Measurements from ENCODE around the gene LYRM4. TPM values are rescaled to one million over a fixed set of nuclear protein-coding genes. Genes with fewer than 3 reads are reported as not detected.

Gene LYRM4
- total and polyA plus RNA-seq, 2 experiments from 2014 or later = 51.0 to 62.0 TPM

DNA sequence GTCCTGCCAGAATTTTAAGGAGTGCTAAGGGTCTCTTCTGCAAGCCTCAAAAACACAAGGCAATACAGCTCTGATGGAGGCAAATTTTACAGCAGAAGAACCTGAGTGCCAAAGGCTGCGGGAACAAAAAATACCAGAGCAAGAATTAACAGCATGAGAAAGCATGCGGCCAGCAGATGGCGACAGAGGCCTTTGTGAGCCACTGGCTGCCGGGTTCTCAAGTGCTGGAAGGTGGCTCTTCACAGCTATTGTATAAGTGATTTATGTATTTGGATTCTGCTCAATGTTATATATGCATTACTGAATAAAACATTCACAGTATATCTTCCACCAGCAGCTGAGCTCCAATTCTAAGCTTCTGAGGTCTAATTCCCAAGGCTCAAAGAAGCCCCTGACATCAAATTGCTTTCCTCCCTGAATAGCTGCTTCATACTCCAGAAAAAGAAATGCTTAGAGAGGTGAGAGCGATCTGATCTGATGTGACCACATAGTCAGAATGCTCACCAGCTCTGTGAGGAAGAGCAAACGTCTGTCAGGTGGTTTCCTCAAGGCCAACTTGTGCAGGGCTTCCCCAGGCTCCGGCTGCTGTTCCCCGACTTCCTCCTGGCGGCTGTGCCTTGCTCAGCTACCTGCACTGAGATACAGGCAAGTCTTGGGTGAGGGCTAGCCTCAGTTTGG lies 117.0 kb downstream of the LYRM4 start:
- H3K36me3 ChIP-seq (ENCODE audit: insufficient read depth) = no peaks in the 10 kb centered on the region
- TF ChIP-seq EZH2 (IDR thresholded peaks at IDR 0.05; ENCODE audit: low read depth, unreplicated experiment) = no peak
- TF ChIP-seq, protein P1, sequence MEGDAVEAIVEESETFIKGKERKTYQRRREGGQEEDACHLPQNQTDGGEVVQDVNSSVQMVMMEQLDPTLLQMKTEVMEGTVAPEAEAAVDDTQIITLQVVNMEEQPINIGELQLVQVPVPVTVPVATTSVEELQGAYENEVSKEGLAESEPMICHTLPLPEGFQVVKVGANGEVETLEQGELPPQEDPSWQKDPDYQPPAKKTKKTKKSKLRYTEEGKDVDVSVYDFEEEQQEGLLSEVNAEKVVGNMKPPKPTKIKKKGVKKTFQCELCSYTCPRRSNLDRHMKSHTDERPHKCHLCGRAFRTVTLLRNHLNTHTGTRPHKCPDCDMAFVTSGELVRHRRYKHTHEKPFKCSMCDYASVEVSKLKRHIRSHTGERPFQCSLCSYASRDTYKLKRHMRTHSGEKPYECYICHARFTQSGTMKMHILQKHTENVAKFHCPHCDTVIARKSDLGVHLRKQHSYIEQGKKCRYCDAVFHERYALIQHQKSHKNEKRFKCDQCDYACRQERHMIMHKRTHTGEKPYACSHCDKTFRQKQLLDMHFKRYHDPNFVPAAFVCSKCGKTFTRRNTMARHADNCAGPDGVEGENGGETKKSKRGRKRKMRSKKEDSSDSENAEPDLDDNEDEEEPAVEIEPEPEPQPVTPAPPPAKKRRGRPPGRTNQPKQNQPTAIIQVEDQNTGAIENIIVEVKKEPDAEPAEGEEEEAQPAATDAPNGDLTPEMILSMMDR (conservative IDR thresholded peaks at IDR 0.05; ENCODE audit: low read depth in 2 of 2) = peak; percentile 93 to 94
- H3K27ac Mint-ChIP-seq = no peak overlapping the region; the same call in 1 of the 2 replicates
- peaks cover 7% of the 10 kb centered on the region for H3K4me1 ChIP-seq (ENCODE audit: insufficient read depth)
- H3K9me3 Mint-ChIP-seq = no peaks in the 10 kb centered on the region; the same call in 2 of the 3 replicates
- H3K9me2 ChIP-seq (ENCODE audit: insufficient read depth) = no peaks in the 10 kb centered on the region
- no peaks in the 10 kb centered on the region; the same call in 1 of the 2 replicates for H3K79me2 ChIP-seq (replicated peaks; ENCODE audit: insufficient read depth)
- DNase-seq (ENCODE audit: low spot score) (peak; percentile 93), ATAC-seq (peak; percentile 71)
- peak overlapping the region; percentile 61; the same call in 1 of the 2 replicates for H3K27ac ChIP-seq (ENCODE audit: low read depth)
- peaks cover 10% of the 10 kb centered on the region; the same call in 1 of the 2 replicates for H4K20me1 ChIP-seq (replicated peaks; ENCODE audit: insufficient read depth)
- H3K27me3 ChIP-seq (ENCODE audit: insufficient read depth) = no peaks in the 10 kb centered on the region
- H3K27me3 Mint-ChIP-seq (ENCODE audit: insufficient read depth, low read depth, poor library complexity) = peaks cover 3% of the 10 kb centered on the region
- no peak overlapping the region for H3K4me2 ChIP-seq
- H3F3A ChIP-seq (replicated peaks; ENCODE audit: low read depth) = no peaks in the 10 kb centered on the region
- peaks cover 7% of the 10 kb centered on the region for H3K4me1 Mint-ChIP-seq
- H2AFZ ChIP-seq = no peak overlapping the region
- no peak overlapping the region for H3K4me3 ChIP-seq
- H3K4me3 Mint-ChIP-seq = no peak overlapping the region
- no peaks in the 10 kb centered on the region for H3K36me3 Mint-ChIP-seq (ENCODE audit: low read depth)

DNA sequence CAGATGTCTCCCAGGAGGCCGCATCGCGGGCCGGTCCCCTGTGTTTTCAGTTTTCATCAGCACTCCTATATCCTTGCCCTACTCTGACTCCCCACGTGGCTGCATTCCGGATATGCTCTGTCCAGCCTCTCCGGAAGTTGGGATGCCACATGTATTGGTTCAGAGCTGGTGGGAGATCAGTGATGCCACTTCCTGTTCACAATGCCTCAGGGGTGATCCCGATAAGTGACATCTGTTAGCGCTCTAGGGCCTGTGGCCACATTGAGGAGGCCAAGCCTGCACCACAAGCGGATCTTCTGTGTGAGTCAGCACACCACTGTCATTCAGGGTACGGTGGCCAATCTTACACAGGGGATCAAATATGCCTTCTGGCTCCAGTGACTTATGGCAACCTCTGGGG lies 117.8 kb downstream of the LYRM4 start:
- H3K27me3 Mint-ChIP-seq (ENCODE audit: insufficient read depth, low read depth, poor library complexity) = peaks cover 3% of the 10 kb centered on the region
- no peak overlapping the region for H2AFZ ChIP-seq
- H3K4me3 ChIP-seq = no peak overlapping the region
- peaks cover 11% of the 10 kb centered on the region for H3K4me1 ChIP-seq (ENCODE audit: insufficient read depth)
- H3K9me2 ChIP-seq (ENCODE audit: insufficient read depth) = no peaks in the 10 kb centered on the region
- no peak overlapping the region for H3K4me3 Mint-ChIP-seq
- H3F3A ChIP-seq (replicated peaks; ENCODE audit: low read depth) = no peaks in the 10 kb centered on the region
- no peaks in the 10 kb centered on the region; the same call in 1 of the 2 replicates for H3K79me2 ChIP-seq (replicated peaks; ENCODE audit: insufficient read depth)
- peaks cover 12% of the 10 kb centered on the region; the same call in 1 of the 2 replicates for H4K20me1 ChIP-seq (replicated peaks; ENCODE audit: insufficient read depth)
- no peaks in the 10 kb centered on the region for H3K36me3 ChIP-seq (ENCODE audit: insufficient read depth)
- no peaks in the 10 kb centered on the region for H3K27me3 ChIP-seq (ENCODE audit: insufficient read depth)
- TF ChIP-seq POLR2AphosphoS5 (IDR thresholded peaks at IDR 0.05; ENCODE audit: low read depth) (no peak), CREB1 (CRISPR knock-in tag; IDR thresholded peaks at IDR 0.05; ENCODE audit: low read depth) (no peak), NANOG (IDR thresholded peaks at IDR 0.05; ENCODE audit: borderline replicate concordance) (no peak), EZH2 (IDR thresholded peaks at IDR 0.05; ENCODE audit: low read depth, unreplicated experiment) (no peak), ZNF331 (CRISPR knock-in tag; IDR thresholded peaks at IDR 0.05; ENCODE audit: low read depth) (no peak), JUNB (IDR thresholded peaks at IDR 0.05; ENCODE audit: unreplicated experiment) (no peak)
- TF ChIP-seq, protein P2, sequence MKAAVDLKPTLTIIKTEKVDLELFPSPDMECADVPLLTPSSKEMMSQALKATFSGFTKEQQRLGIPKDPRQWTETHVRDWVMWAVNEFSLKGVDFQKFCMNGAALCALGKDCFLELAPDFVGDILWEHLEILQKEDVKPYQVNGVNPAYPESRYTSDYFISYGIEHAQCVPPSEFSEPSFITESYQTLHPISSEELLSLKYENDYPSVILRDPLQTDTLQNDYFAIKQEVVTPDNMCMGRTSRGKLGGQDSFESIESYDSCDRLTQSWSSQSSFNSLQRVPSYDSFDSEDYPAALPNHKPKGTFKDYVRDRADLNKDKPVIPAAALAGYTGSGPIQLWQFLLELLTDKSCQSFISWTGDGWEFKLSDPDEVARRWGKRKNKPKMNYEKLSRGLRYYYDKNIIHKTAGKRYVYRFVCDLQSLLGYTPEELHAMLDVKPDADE (IDR thresholded peaks at IDR 0.05) = no peak
- TF ChIP-seq, protein P3, sequence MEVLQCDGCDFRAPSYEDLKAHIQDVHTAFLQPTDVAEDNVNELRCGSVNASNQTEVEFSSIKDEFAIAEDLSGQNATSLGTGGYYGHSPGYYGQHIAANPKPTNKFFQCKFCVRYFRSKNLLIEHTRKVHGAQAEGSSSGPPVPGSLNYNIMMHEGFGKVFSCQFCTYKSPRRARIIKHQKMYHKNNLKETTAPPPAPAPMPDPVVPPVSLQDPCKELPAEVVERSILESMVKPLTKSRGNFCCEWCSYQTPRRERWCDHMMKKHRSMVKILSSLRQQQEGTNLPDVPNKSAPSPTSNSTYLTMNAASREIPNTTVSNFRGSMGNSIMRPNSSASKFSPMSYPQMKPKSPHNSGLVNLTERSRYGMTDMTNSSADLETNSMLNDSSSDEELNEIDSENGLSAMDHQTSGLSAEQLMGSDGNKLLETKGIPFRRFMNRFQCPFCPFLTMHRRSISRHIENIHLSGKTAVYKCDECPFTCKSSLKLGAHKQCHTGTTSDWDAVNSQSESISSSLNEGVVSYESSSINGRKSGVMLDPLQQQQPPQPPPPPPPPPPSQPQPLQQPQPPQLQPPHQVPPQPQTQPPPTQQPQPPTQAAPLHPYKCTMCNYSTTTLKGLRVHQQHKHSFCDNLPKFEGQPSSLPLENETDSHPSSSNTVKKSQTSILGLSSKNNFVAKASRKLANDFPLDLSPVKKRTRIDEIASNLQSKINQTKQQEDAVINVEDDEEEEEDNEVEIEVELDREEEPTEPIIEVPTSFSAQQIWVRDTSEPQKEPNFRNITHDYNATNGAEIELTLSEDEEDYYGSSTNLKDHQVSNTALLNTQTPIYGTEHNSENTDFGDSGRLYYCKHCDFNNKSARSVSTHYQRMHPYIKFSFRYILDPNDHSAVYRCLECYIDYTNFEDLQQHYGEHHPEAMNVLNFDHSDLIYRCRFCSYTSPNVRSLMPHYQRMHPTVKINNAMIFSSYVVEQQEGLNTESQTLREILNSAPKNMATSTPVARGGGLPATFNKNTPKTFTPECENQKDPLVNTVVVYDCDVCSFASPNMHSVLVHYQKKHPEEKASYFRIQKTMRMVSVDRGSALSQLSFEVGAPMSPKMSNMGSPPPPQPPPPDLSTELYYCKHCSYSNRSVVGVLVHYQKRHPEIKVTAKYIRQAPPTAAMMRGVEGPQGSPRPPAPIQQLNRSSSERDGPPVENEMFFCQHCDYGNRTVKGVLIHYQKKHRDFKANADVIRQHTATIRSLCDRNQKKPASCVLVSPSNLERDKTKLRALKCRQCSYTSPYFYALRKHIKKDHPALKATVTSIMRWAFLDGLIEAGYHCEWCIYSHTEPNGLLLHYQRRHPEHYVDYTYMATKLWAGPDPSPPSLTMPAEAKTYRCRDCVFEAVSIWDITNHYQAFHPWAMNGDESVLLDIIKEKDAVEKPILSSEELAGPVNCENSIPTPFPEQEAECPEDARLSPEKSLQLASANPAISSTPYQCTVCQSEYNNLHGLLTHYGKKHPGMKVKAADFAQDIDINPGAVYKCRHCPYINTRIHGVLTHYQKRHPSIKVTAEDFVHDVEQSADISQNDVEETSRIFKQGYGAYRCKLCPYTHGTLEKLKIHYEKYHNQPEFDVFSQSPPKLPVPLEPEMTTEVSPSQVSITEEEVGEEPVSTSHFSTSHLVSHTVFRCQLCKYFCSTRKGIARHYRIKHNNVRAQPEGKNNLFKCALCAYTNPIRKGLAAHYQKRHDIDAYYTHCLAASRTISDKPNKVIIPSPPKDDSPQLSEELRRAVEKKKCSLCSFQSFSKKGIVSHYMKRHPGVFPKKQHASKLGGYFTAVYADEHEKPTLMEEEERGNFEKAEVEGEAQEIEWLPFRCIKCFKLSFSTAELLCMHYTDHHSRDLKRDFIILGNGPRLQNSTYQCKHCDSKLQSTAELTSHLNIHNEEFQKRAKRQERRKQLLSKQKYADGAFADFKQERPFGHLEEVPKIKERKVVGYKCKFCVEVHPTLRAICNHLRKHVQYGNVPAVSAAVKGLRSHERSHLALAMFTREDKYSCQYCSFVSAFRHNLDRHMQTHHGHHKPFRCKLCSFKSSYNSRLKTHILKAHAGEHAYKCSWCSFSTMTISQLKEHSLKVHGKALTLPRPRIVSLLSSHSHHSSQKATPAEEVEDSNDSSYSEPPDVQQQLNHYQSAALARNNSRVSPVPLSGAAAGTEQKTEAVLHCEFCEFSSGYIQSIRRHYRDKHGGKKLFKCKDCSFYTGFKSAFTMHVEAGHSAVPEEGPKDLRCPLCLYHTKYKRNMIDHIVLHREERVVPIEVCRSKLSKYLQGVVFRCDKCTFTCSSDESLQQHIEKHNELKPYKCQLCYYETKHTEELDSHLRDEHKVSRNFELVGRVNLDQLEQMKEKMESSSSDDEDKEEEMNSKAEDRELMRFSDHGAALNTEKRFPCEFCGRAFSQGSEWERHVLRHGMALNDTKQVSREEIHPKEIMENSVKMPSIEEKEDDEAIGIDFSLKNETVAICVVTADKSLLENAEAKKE (CRISPR knock-in tag; IDR thresholded peaks at IDR 0.05) = no peak
- no peak overlapping the region for H3K27ac ChIP-seq (ENCODE audit: low read depth)
- no peak overlapping the region for H3K27ac Mint-ChIP-seq
- no peaks in the 10 kb centered on the region for H3K36me3 Mint-ChIP-seq (ENCODE audit: low read depth)
- no peak overlapping the region for H3K4me2 ChIP-seq
- no peaks in the 10 kb centered on the region for H3K9me3 Mint-ChIP-seq
- ATAC-seq (no peak), DNase-seq (ENCODE audit: low spot score) (no peak)
- peaks cover 11% of the 10 kb centered on the region for H3K4me1 Mint-ChIP-seq
